ENCODE results near the gene EARS2.
"Not testable (repeated sequence)": the region's sequence is repeated elsewhere in the genome, so short reads cannot be mapped to it uniquely, and the experiment has no call there.

Gene EARS2

GRCh38 chr16:23485257-23485614 is 71.9 kb downstream of the EARS2 start:
- Histone ChIP-seq H2AFZ (ENCODE audit: low read length) (no peak overlapping the region), H3K4me3 (ENCODE audit: low read depth, low read length, poor library complexity, severe bottlenecking) (no peak overlapping the region), H3F3A (ENCODE audit: insufficient read depth, low read length) (no peaks in the 10 kb centered on the region), H3K27me3 (ENCODE audit: insufficient read depth, low read length) (no peaks in the 10 kb centered on the region), H3K9me2 (ENCODE audit: low read depth, low read length) (no peaks in the 10 kb centered on the region), H3K4me1 (ENCODE audit: insufficient read depth, low read length, severe bottlenecking) (no peaks in the 10 kb centered on the region), H3K4me2 (ENCODE audit: low read length) (no peak overlapping the region), H3K27ac (ENCODE audit: low read depth, low read length, poor library complexity, severe bottlenecking) (no peak overlapping the region), H3K9me3 (ENCODE audit: low read length) (no peaks in the 10 kb centered on the region), H4K20me1 (ENCODE audit: insufficient read depth, low read length) (no peaks in the 10 kb centered on the region), H3K79me2 (ENCODE audit: insufficient read depth, low read length) (no peaks in the 10 kb centered on the region), H3K9ac (ENCODE audit: low read length) (no peak overlapping the region), H3K36me3 (ENCODE audit: insufficient read depth, low read length) (peaks cover 100% of the 10 kb centered on the region)
- TF ChIP-seq CTCF (IDR thresholded peaks at IDR 0.05; ENCODE audit: low read length), result no peak
- TF ChIP-seq EZH2 (IDR thresholded peaks at IDR 0.05; ENCODE audit: borderline replicate concordance, low read length), result no peak

GRCh38 chr16:23484510-23485256 is 72.5 kb downstream of the EARS2 start:
- Histone ChIP-seq H3F3A (ENCODE audit: insufficient read depth, low read length) (no peaks in the 10 kb centered on the region), H3K9me2 (ENCODE audit: low read depth, low read length) (no peaks in the 10 kb centered on the region), H3K4me2 (ENCODE audit: low read length) (no peak overlapping the region), H3K27me3 (ENCODE audit: insufficient read depth, low read length) (no peaks in the 10 kb centered on the region), H3K9ac (ENCODE audit: low read length) (no peak overlapping the region), H4K20me1 (ENCODE audit: insufficient read depth, low read length) (no peaks in the 10 kb centered on the region), H3K27ac (ENCODE audit: low read depth, low read length, poor library complexity, severe bottlenecking) (no peak overlapping the region), H3K9me3 (ENCODE audit: low read length) (no peaks in the 10 kb centered on the region), H3K4me1 (ENCODE audit: insufficient read depth, low read length, severe bottlenecking) (no peaks in the 10 kb centered on the region), H3K36me3 (ENCODE audit: insufficient read depth, low read length) (peaks cover 100% of the 10 kb centered on the region), H3K4me3 (ENCODE audit: low read depth, low read length, poor library complexity, severe bottlenecking) (no peak overlapping the region), H2AFZ (ENCODE audit: low read length) (no peak overlapping the region), H3K79me2 (ENCODE audit: insufficient read depth, low read length) (no peaks in the 10 kb centered on the region)
- TF ChIP-seq CTCF (IDR thresholded peaks at IDR 0.05; ENCODE audit: low read length), result no peak
- no peak for TF ChIP-seq EZH2 (IDR thresholded peaks at IDR 0.05; ENCODE audit: borderline replicate concordance, low read length)

- not testable (repeated sequence) for H3K9me3 ChIP-seq (ENCODE audit: low read length); H3K4me2 ChIP-seq (ENCODE audit: low read length); H3F3A ChIP-seq (ENCODE audit: insufficient read depth, low read length); H3K9ac ChIP-seq (ENCODE audit: low read length); H3K27ac ChIP-seq (ENCODE audit: low read depth, low read length, poor library complexity, severe bottlenecking); H3K4me1 ChIP-seq (ENCODE audit: insufficient read depth, low read length, severe bottlenecking); H4K20me1 ChIP-seq (ENCODE audit: insufficient read depth, low read length); H3K79me2 ChIP-seq (ENCODE audit: insufficient read depth, low read length); H3K27me3 ChIP-seq (ENCODE audit: insufficient read depth, low read length); H3K9me2 ChIP-seq (ENCODE audit: low read depth, low read length); H2AFZ ChIP-seq (ENCODE audit: low read length); H3K4me3 ChIP-seq (ENCODE audit: low read depth, low read length, poor library complexity, severe bottlenecking)
- H3K36me3 ChIP-seq (ENCODE audit: insufficient read depth, low read length), result peaks cover 100% of the 10 kb centered on the region
Observed at GRCh38 chr16:23483492-23483891, 73.7 kb downstream of the EARS2 start.

- TF ChIP-seq CTCF (IDR thresholded peaks at IDR 0.05; ENCODE audit: low read length), result no peak
- H4K20me1 ChIP-seq (ENCODE audit: insufficient read depth, low read length), result no peaks in the 10 kb centered on the region
- no peak overlapping the region for H2AFZ ChIP-seq (ENCODE audit: low read length)
Observed at GRCh38 chr16:23482778-23483177, 74.4 kb downstream of the EARS2 start.

More at GRCh38 chr16:23482778-23483177, 74.4 kb downstream of the EARS2 start:
- Histone ChIP-seq H3K9me2 (ENCODE audit: low read depth, low read length) (no peaks in the 10 kb centered on the region), H3K27ac (ENCODE audit: low read depth, low read length, poor library complexity, severe bottlenecking) (no peak overlapping the region), H3K27me3 (ENCODE audit: insufficient read depth, low read length) (no peaks in the 10 kb centered on the region), H3K4me3 (ENCODE audit: low read depth, low read length, poor library complexity, severe bottlenecking) (no peak overlapping the region), H3K79me2 (ENCODE audit: insufficient read depth, low read length) (no peaks in the 10 kb centered on the region), H3K9ac (ENCODE audit: low read length) (no peak overlapping the region), H3K36me3 (ENCODE audit: insufficient read depth, low read length) (peaks cover 98% of the 10 kb centered on the region), H3K9me3 (ENCODE audit: low read length) (no peaks in the 10 kb centered on the region), H3F3A (ENCODE audit: insufficient read depth, low read length) (no peaks in the 10 kb centered on the region), H3K4me1 (ENCODE audit: insufficient read depth, low read length, severe bottlenecking) (no peaks in the 10 kb centered on the region), H3K4me2 (ENCODE audit: low read length) (no peak overlapping the region)

All from OCI-LY1 (cell line).